GM19240 (cell line): ENCODE measurements around the gene RASGRF1.
A peak's percentile ranks its signal among the peaks of the same experiment; 100 is the strongest.

Experiments used
- DNase-seq: peaks from one replicate; pipeline ENCODE4 v3.0.0; 2011; ENCODE audit warnings: low spot score; ENCODE audit not compliant: insufficient read length

RASGRF1 gene

GRCh38 chr15:78990278-78990677 lies 100.3 kb downstream of the RASGRF1 start:
- no peak for DNase-seq

DNA sequence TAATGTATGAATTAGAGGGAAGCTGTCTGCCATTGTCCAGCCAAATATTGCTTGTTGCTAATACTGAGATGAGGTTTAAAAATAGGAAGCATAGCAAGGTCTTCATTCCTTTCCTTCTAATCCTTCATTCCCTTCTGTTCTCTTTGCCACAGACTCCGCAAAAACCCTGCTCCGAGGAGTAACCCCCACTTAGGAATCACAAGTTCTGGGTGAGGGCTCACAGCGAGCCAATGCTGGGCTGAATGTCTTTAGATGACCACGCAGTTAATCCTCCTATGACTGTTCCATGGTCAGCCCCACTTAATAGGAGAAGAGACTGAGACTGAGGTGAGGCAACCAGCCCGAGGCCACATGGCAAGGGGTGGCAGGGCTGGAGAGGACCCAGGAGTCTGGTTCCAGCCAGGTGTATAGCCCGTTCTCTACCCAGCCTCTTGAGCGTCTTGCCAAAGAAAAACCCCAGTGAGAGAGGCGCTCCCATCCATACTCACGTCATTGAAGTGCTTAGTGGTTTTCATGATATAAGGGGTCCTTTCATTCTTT lies 100.8 kb downstream of the RASGRF1 start:
- DNase-seq = no peak

- peak; percentile 40 for DNase-seq
Measured at GRCh38 chr15:78988361-78988911, 102.1 kb downstream of the RASGRF1 start.

GRCh38 chr15:78987556-78988360 lies 102.8 kb downstream of the RASGRF1 start:
- no peak for DNase-seq

DNA sequence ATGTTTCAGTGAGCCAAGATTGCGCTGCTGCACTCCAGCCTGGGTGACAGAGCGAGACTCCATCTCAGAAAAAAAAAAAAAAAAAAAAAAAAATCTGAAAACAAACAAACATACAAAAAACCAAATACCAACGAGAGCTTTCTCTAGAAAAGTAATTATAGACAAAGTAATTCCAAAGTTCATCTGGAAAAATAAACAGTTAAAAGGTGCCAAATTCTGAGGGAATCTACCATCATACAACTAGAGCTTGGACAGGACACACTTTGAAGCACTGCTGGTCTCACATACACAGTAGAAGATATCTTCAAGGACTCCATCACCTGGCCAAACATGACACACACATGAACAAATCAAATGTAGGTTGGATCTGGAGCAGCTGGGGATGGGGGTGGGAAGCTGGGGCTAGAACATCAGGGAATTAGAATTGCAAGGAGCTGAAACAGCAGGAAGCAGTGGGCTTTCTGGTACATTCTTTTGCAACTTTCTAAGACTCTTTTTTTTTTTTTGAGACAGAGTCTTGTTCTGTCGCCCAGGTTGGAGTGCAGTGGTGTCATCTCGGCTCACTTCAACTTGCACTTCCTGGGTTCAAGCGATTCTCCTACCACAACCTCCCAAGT lies 104.6 kb downstream of the RASGRF1 start:
- DNase-seq = no peak

GRCh38 chr15:78984041-78984440 lies 106.5 kb downstream of the RASGRF1 start:
- DNase-seq = no peak

- no peak for DNase-seq
Measured at GRCh38 chr15:78983146-78983918, 107.2 kb downstream of the RASGRF1 start.

DNA sequence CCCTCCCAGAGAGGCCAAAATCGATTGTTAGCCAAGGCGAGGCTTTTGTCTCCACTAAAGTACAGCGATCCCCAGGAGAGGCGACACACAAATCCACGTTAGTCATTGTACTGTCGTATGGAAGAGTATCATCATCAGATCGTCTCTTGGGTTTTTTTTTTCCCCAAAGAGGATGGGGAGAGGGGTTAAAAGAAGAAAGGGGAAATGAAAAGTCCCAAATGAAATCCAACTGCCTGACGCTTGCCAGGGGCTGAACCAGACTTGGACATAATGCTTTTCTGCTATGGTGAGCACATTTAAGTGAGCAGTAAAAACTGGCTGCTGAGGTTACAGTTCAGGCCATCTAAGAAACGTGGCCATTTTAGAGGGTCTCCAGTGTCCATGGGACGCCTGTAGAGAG lies 107.8 kb downstream of the RASGRF1 start:
- DNase-seq = no peak

DNA sequence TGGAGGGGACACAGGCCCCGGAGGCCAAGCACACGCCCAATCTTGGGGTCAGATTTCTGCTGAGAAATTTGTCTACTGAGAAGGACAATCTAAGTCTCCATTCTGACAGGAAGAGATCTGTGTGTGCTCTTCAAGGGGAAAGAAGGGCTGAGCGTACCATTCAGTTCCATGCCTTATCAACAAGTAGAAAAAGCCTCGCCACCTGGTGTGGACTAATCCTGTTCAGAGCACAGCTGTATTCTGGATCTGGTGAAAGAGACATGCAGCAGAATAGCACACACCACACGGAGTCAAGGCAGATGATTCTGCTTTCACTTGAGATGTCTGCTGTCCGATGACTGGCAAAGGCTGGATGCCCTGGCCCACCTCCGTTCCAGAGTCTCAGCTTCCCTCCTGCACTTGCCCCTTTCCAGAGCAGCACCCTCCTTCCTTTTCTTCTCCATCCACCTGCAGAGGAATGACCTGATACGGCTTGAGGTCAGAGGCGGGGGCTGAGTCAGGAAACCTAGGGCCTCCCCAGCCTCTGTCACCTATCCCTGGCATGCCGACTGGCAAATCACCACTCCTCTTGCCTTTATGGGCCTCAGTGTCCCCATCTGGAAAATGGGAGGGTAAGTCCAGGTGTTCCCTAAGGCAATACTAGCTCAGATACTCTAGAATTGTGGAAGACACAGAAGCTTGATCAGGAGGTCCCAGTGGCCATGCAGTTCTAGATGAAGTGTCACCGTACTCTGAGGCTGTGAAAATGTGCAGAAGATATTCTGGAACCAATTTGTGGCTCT lies 108.9 kb downstream of the RASGRF1 start:
- no peak for DNase-seq

DNA sequence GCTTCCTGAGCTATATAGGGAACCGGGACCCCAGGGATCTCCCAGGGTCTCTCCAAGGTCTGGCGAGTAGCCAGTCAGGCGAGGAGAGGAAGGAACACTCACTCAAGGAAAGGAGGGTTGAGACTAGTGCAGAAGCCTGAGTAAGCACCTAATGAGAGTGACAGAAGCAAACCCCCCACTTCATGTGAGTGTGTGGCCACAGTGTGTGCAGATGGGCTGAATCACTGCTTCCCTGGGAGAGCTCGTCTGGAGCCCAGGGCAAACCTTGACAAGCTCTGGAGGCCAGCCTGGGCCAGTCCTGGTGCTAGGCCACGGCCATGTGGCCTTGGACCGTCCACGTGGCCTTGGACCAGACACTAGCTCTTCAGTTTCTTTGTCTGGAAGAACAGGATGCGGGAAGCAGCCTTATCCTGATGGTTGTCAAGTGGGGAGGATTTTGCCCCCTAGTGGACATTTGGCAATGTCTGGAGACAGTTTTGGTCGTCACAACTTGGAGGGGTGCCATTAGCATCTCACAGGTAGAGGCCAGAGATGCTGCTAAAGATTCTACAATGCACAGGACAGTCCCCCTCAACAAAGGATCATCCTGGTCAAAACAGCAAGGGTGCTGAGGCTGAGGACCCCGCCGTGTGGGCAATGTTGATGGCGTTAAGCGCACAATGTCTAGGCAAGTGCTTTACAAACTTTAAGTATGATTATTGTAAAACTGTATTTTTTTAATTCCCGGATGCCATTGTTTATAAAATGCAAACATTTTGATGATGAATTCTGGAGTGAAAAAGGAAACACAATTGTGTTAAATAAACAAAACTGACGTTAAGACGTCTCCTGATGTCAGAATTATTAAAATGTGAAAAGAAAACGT lies 110.9 kb downstream of the RASGRF1 start:
- peak; percentile 26 for DNase-seq

DNA sequence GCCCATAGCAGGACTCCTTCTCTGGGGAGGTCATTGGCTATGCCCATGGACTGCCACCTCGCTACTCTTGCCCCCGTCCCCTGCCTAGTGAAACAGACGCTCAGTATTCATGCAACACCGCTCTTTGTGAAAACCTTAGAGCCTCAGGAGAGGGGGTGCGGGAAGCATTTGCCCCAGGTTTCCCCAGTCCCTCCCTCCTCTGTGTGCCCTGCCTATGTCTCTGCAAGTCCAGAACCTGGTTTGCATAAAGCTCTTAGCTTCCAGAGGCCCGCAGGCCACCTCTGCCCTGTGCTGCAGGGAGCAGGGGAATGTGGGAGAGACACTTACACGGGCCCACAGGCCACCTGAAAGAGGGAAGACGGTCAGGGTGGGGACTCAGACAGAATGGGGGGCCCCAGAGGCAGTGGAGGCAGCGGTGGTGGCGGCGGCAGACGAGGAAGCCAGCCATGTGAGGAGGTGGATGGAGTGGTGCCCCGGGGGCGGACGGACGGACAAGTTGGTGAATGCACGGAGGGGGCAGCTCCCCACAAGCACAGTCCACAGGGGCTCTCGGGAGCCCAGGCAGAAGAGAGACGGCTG lies 111.9 kb downstream of the RASGRF1 start:
- DNase-seq = no peak

GRCh38 chr15:78977591-78978347 lies 112.8 kb downstream of the RASGRF1 start:
- DNase-seq = no peak

DNA sequence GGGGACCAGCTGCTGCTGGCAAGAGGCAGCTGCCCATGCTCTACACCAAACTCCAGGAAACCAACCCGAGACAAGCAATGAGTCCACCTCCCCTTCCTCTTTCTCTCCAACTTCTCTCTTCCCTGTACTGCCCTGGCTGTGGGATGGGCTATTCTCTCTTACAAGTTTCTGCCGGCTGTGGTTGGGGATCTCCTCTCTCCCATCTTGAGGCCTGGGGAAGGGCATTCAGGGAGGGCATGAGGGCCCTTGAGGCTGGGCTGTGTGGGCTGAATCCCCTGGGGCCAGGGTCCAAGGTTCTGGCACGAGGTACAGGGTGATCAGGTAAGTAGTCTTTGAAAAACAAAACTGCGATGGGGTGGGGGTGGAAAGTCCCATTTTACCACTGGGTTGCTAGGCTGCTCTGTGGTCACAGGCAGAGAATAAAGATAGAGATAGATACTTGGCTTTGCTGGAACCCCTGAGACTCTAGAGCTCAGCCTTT lies 113.4 kb downstream of the RASGRF1 start:
- peak; percentile 68 for DNase-seq

- peak; percentile 16 for DNase-seq
Measured at GRCh38 chr15:78976691-78977090, 113.9 kb downstream of the RASGRF1 start.

DNA sequence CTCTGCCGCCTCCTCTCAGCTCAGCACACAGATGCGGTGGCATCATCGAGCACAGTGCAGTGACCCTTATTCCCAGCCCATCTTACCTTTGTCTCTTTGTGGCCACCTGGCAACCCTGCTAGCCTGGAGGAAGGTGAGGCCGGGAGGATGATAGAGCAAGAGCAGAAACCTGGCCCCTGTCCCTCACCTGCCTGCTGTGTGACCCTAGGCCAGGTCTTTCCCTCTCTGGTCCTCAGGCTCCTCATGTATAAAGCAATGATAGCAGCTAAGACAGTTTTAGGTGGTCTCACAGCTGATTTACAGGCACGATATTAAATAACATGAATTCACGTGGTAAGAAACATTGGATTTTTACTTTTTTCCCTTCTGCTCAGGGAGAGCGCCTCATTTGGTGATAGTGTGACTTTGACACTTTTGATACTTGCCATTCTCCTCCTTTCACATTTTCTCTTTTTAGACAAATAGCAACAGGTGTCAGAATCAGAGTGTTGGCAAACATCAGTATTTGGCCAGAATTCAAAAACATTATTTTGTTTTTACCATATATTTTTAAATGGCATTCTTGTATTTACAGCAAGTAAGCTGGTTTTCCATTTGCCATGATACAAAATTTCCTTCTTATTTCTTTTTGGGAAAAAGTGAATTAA lies 116.2 kb downstream of the RASGRF1 start:
- no peak for DNase-seq

DNA sequence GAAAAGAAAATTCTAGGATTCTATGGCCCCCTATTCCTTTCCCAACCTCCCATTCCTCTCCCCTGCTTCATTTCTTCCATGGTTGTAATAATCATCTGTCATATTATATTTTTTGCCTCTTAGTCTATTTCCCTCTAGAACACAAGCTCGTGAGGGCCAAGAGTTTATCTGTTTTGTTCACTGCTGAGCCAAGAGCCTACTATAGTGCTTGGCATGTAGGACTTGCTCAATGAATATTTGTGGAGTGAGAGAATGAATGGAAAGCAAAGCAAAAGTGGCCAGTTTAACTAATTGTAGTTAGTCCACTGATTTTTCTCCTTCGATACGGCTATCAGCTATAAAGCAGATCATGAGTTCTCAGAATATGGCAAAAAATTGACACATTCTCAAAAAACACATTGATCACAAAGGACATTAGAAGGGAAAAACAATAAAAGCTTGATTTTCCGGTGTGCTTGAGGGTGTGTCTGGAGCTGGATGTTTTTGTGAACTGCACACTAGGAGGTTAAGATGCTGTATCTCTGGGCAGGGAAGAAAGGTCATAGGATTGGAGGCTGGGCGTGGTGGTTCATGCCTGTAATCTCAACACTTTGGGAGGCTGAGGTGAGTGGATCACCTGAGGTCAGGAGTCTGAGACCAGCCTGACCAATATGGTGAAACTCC lies 120.8 kb downstream of the RASGRF1 start:
- DNase-seq = no peak

GRCh38 chr15:78968539-78969271 lies 121.9 kb downstream of the RASGRF1 start:
- DNase-seq = no peak
